Stomach (tissue), 4 donors: ENCODE measurements around the gene MAP9.

Source experiments
- EP300 ChIP-seq: sonication (generic); formaldehyde crosslinking; IDR thresholded peaks from one replicate; pipeline ENCODE4 v1.6.1; 2017; ENCODE audit warnings: antibody characterized with exemption
- POLR2A ChIP-seq, 4 donors: fragments of 450-650 bp; IDR thresholded peaks; one replicate each; pipeline ENCODE4 v1.6.1; 2016; ENCODE audit warnings: antibody characterized with exemption in 4 of 4, control low read depth in 2 of 4, mild to moderate bottlenecking in 1 of 4, moderate library complexity in 1 of 4

DNA sequence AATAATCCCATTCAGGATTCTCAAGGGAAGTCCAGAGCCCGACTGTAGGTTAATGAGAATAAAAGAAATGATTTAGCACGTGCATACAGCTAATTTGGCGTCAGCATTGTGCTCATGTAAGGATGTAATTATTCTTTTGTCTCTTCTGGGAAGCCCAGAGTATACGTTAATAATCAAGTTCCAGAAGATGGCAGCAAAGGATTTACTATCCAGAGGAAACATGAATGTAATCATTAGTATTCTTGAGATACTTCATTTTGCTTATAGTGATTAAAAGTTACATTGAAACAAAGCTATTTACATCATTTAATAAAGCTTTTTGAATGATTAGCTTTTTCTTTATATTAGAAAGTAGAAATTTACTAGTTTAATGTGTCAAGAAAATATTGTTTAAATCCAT lies 27.1 kb upstream of the MAP9 start:
- TF ChIP-seq EP300 (no peak), POLR2A (IDR thresholded peaks at IDR 0.05) (no peak)
